ENCODE data around the gene ASB5. TPM values are rescaled to one million over a fixed set of nuclear protein-coding genes. Genes with fewer than 3 reads are reported as not detected.
"Not testable (repeated sequence)": the region's sequence is repeated elsewhere in the genome, so short reads cannot be mapped to it uniquely, and the experiment has no call there.

The ASB5 gene
- total RNA-seq, 2 donors from 2014 or later = 2.8 to 14.6 TPM

GRCh38 chr4:176287546-176287945 lies 18.5 kb upstream of the ASB5 start:
- DNase-seq = no peak
- H3K9me3 ChIP-seq (ENCODE audit: control insufficient read depth, low read length) = peaks cover 5% of the 10 kb centered on the region
- H3K9me3 Mint-ChIP-seq = peaks cover 3% of the 10 kb centered on the region
- no peak overlapping the region for H3K27ac ChIP-seq (ENCODE audit: low read depth, low read length)
- H3K36me3 Mint-ChIP-seq (ENCODE audit: low read depth) = peaks cover 18% of the 10 kb centered on the region
- H3K4me3 ChIP-seq (ENCODE audit: low read length) = no peak overlapping the region
- H3K4me1 ChIP-seq (ENCODE audit: control insufficient read depth, insufficient read depth, low read length) = no peaks in the 10 kb centered on the region
- no peak overlapping the region for H3K27ac Mint-ChIP-seq
- H3K4me1 Mint-ChIP-seq = peaks cover 25% of the 10 kb centered on the region
- H3K9ac ChIP-seq (ENCODE audit: extremely low read depth, low read length, poor library complexity, severe bottlenecking) = no peak overlapping the region
- peaks cover 23% of the 10 kb centered on the region for H3K36me3 ChIP-seq (ENCODE audit: control insufficient read depth, insufficient read depth, low read length)
- no peak overlapping the region for H3K4me3 Mint-ChIP-seq
- no peak for TF ChIP-seq CTCF (conservative IDR thresholded peaks at IDR 0.05)
- H3K27me3 ChIP-seq (ENCODE audit: control insufficient read depth, insufficient read depth, low read length, poor library complexity, severe bottlenecking) = no peaks in the 10 kb centered on the region
- H3K27me3 Mint-ChIP-seq (ENCODE audit: insufficient read depth) = no peaks in the 10 kb centered on the region

- WGBS, 2 experiments (ENCODE audit: insufficient coverage in 1 of 2, insufficient read length in 1 of 2) = 94 to 100% methylated on average over 2 to 3 of the region's 3 CpGs
- peaks cover 22% of the 10 kb centered on the region for H3K36me3 Mint-ChIP-seq (ENCODE audit: low read depth)
- H3K9ac ChIP-seq (ENCODE audit: extremely low read depth, low read length, poor library complexity, severe bottlenecking) = no peak overlapping the region
- H3K27ac ChIP-seq (ENCODE audit: low read depth, low read length) = no peak overlapping the region
- peaks cover 5% of the 10 kb centered on the region for H3K9me3 ChIP-seq (ENCODE audit: control insufficient read depth, low read length)
- peaks cover 5% of the 10 kb centered on the region for H3K9me3 Mint-ChIP-seq
- peak overlapping the region; percentile 55 for H3K27ac Mint-ChIP-seq
- no peak for TF ChIP-seq CTCF (conservative IDR thresholded peaks at IDR 0.05)
- no peak overlapping the region for H3K4me3 Mint-ChIP-seq
- peaks cover 20% of the 10 kb centered on the region for H3K4me1 Mint-ChIP-seq
- H3K36me3 ChIP-seq (ENCODE audit: control insufficient read depth, insufficient read depth, low read length) = peaks cover 23% of the 10 kb centered on the region
- no peaks in the 10 kb centered on the region for H3K27me3 ChIP-seq (ENCODE audit: control insufficient read depth, insufficient read depth, low read length, poor library complexity, severe bottlenecking)
- H3K4me3 ChIP-seq (ENCODE audit: low read length) = no peak overlapping the region
- H3K27me3 Mint-ChIP-seq (ENCODE audit: insufficient read depth) = no peaks in the 10 kb centered on the region
- no peaks in the 10 kb centered on the region for H3K4me1 ChIP-seq (ENCODE audit: control insufficient read depth, insufficient read depth, low read length)
- no peak for DNase-seq
These were observed 17.7 kb upstream of the ASB5 start for GRCh38 chr4:176286728-176287127.

GRCh38 chr4:176279560-176279959 lies 10.5 kb upstream of the ASB5 start:
- H3K27me3 ChIP-seq (ENCODE audit: control insufficient read depth, insufficient read depth, low read length, poor library complexity, severe bottlenecking); H3K27me3 Mint-ChIP-seq (ENCODE audit: insufficient read depth); H3K4me1 Mint-ChIP-seq; H3K4me1 ChIP-seq (ENCODE audit: control insufficient read depth, insufficient read depth, low read length); H3K4me3 ChIP-seq (ENCODE audit: low read length); DNase-seq; H3K9me3 ChIP-seq (ENCODE audit: control insufficient read depth, low read length); H3K27ac ChIP-seq (ENCODE audit: low read depth, low read length); H3K9ac ChIP-seq (ENCODE audit: extremely low read depth, low read length, poor library complexity, severe bottlenecking); H3K4me3 Mint-ChIP-seq; H3K27ac Mint-ChIP-seq; H3K9me3 Mint-ChIP-seq: not testable (repeated sequence)
- peaks cover 19% of the 10 kb centered on the region for H3K36me3 ChIP-seq (ENCODE audit: control insufficient read depth, insufficient read depth, low read length)
- WGBS, 2 experiments (ENCODE audit: insufficient coverage in 1 of 2, insufficient read length in 1 of 2) = 73% methylated on average over 1 of the region's 1 CpG; no CpG with 5 or more reads in 1 of the 2 experiments
- peaks cover 49% of the 10 kb centered on the region for H3K36me3 Mint-ChIP-seq (ENCODE audit: low read depth)

Data from endodermal cell (in vitro differentiated cells).